NCI-H1436 (cell line): ENCODE data around the gene BCL2A1.
A peak's percentile ranks its signal among the peaks of the same experiment; 100 is the strongest.
"Not testable (repeated sequence)": the region's sequence is repeated elsewhere in the genome, so short reads cannot be mapped to it uniquely, and the experiment has no call there.

ENCODE experiments used
- DNase-seq: peaks from one replicate; lab custom pipeline; 2025; lab: John Stamatoyannopoulos, UW

Gene BCL2A1

DNA sequence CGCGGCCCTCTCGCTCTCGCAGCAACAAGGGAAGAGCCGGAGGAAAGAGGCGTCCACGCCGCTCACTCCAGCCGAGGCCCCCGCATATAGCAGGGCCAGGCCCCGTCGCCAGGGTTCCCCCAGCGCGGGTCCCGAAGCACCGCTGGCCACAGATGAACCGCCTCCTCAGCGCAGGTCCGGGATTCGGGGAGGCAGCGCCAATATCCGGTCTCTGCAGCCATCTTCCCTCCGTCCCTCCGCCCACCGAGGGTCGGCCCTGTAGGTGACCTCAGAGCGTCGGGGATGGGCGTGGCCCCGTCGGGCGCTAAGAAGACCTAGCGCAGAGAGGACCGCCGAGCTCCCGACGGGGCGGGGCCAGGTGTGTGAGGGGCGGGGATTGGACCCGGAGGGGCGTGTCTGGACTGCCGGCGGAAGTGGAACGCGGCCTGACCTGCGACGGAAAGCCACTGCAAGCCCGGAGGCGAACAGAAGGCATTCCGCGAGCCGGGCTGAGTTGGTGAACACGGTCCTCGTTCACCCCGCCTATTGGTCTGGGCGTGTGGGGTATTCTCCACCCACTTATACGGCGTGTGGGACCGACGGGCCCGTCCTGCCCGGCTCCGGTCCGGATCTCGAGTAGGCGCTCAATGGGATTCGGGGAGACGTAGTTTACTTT lies 47.4 kb downstream of the BCL2A1 start:
- peak; percentile 97 for DNase-seq

- DNase-seq = peak; percentile 42
Measured at GRCh38 chr15:79923079-79923514, 47.9 kb downstream of the BCL2A1 start.

GRCh38 chr15:79922512-79923078 lies 48.4 kb downstream of the BCL2A1 start:
- DNase-seq = no peak

- DNase-seq = no peak
Measured at GRCh38 chr15:79919749-79920511, 51.1 kb downstream of the BCL2A1 start.

- DNase-seq = no peak
Measured at GRCh38 chr15:79919090-79919748, 51.8 kb downstream of the BCL2A1 start.

- no peak for DNase-seq
Measured at GRCh38 chr15:79918278-79918677, 52.7 kb downstream of the BCL2A1 start.

DNA sequence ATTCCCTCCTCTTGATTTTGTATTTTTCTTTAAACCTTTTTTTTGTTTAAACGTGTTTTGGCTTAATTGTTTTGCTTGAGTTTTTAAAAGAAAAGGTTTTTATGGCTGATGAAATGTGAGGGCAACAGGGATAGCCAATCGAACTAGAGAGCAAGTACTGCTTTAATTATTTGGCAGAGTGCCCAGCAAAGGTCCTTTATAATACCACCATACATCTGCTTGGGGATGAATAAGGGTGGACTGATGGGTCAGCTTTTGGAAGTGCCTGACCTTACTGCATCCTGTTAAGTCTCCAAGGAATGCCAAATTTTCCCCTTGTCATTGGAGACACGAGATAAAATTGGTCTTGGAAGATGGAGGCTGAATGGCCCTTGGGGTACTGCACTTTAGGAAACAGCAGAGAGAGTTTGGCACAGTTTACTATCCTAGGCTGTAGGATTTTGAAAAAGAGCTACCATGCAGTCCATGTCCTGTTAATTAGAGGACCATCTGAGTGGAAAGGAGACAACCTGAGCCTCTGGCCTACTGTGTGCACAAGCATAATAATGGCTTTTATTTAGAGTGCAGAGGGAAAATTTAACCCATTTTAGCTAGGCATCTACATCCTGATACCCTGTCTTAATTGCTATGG lies 54.4 kb downstream of the BCL2A1 start:
- DNase-seq = no peak

- DNase-seq = not testable (repeated sequence)
Measured at GRCh38 chr15:79915776-79916501, 55.1 kb downstream of the BCL2A1 start.

- DNase-seq = no peak
Measured at GRCh38 chr15:79914728-79915127, 56.3 kb downstream of the BCL2A1 start.
